Stomach (tissue), 9 donors: ENCODE results near the gene CRTC1. TPM values are rescaled to one million over a fixed set of nuclear protein-coding genes. Genes with fewer than 3 reads are reported as not detected.

ENCODE experiments used
- DNase-seq, 2 donors: peaks; one replicate each; pipeline versions ENCODE4 v3.0.0 to v3.0.0-alpha.2; 2013 to 2019
- H3K27ac ChIP-seq, 5 donors: fragments of 200-600 bp in 4 of 5; sonication (generic) in 4 of 5; one replicate each; pipeline ENCODE4 v1.5.1; 2013 to 2019; ENCODE audit warnings: mild to moderate bottlenecking in 1 of 5, moderate library complexity in 1 of 5
- H3K27me3 ChIP-seq, 3 donors: fragments of 200-600 bp; sonication (generic); one replicate each; pipeline ENCODE4 v1.5.1; 2017 to 2019; ENCODE audit warnings: mixed run types in 1 of 3
- H3K36me3 ChIP-seq, 4 donors: fragments of 200-600 bp; sonication (generic); 1 replicate in 3 of 4; 2 replicates in 1 of 4; pipeline ENCODE4 v1.5.1; 2016 to 2019
- H3K4me1 ChIP-seq, 4 donors: fragments of 200-600 bp; sonication (generic); one replicate each; pipeline ENCODE4 v1.5.1; 2016 to 2019
- H3K4me3 ChIP-seq, 4 donors: fragments of 200-600 bp; sonication (generic) in 3 of 4; one replicate each; pipeline ENCODE4 v1.5.1; 2016 to 2019; ENCODE audit warnings: mild to moderate bottlenecking in 1 of 4
- H3K9me3 ChIP-seq, 4 donors: fragments of 200-600 bp; sonication (generic); one replicate each; pipeline ENCODE4 v1.5.1; 2016 to 2019
- EP300 ChIP-seq: sonication (generic); formaldehyde crosslinking; IDR thresholded peaks from one replicate; pipeline ENCODE4 v1.6.1; 2017; ENCODE audit warnings: antibody characterized with exemption
- POLR2A ChIP-seq, 4 donors: fragments of 450-650 bp; IDR thresholded peaks; one replicate each; pipeline ENCODE4 v1.6.1; 2016; ENCODE audit warnings: antibody characterized with exemption in 4 of 4, control low read depth in 2 of 4, mild to moderate bottlenecking in 1 of 4, moderate library complexity in 1 of 4
- POLR2AphosphoS5 ChIP-seq, 3 donors: sonication (generic); formaldehyde crosslinking; IDR thresholded peaks; one replicate each; pipeline ENCODE4 v1.6.1; 2016; ENCODE audit warnings: antibody characterized with exemption in 3 of 3
- WGBS, 5 donors: extraction: QIAGEN DNeasy Blood & Tissue Kit in 3 of 5; methylation state at CpG; one replicate each; pipeline versions ENCODE4 v1.1.5 to v1.1.7; 2013 to 2018; 5-methylcytosine and 5-hydroxymethylcytosine counted together
- intact Hi-C: fragments of 100-400 bp; cut with DNase I; formaldehyde crosslinking; loops from one replicate; pipeline ENCODE4 v1.15.1; 2023; ENCODE audit warnings: low total_unique reads
- polyA plus RNA-seq, 3 donors: library from polyadenylated mRNA; stranded (reverse); fragments of 200-250 nt; gene quantifications; one replicate each; pipeline ENCODE4 v1.2.3, GENCODE V29; 2013
- total RNA-seq, 5 donors: library from RNA; depleted of rRNA; stranded (reverse); fragments of >200 nt; gene quantifications; one replicate each; pipeline versions ENCODE4 v1.1.0 to v1.2.3, GENCODE V29; 2014 to 2016
- TF ChIP-seq, protein P1 (sequence below), 7 experiments: fragments of 450-650 bp in 4 of 7; fragments of 200-600 bp in 3 of 7; sonication (generic) in 3 of 7; IDR thresholded peaks; one replicate each; pipeline ENCODE4 v1.5.1; 2016 to 2019; ENCODE audit warnings: antibody characterized with exemption in 7 of 7, control low read depth in 2 of 7, mild to moderate bottlenecking in 1 of 7
- donor health status: healthy with polysubstance abuse.
- donor health status: Bipolar disorder and iron deficiency.
- donor health status: healthy.

Gene CRTC1
- total and polyA plus RNA-seq, 8 donors: 4.2 to 28.0 (median 4.6) TPM; not detected in 1

DNA sequence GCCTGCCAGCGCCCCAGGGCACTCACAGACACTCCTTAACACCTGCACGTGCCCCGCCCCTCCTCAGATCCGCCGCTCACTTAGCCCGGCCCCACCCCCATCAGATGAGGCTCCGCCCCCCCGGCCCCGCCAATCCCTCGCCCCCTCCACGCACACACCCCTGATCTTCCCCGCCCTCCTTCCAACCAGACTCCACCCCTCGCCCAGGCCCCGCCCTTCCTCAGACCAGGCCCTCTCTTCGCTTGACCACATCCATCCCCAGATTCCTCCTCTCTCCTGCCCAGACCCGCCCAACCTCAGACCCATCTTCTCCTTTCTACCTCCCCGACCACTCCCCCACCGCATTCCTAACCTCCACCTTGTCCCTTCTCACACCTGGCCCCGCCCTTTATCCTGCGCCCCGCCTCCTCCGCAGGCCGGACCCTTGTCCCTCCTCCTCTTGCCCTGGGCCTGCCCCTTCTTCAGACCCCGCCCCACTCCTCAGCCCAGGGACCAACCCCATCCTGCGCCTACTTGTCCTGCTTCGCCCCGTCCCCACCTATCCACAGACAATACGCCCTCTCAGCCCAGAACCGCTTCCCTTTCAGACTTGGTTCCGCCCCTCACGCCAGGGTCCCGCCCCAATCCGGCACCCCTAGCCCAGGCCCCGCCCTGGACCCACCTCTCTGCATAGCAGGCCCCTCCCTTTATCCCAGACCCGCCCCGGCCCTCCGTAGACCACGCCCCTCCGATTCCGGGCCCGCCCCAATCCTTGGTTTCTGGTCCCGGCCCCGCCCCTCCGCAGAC is 47.1 kb upstream of the CRTC1 start:
- peak overlapping the region; percentile 82 to 92 (median 88) for H3K4me3 ChIP-seq
- TF ChIP-seq EP300 (no peak), POLR2AphosphoS5 (IDR thresholded peaks at IDR 0.05) (no peak), POLR2A (IDR thresholded peaks at IDR 0.05) (no peak)
- TF ChIP-seq, protein P1, sequence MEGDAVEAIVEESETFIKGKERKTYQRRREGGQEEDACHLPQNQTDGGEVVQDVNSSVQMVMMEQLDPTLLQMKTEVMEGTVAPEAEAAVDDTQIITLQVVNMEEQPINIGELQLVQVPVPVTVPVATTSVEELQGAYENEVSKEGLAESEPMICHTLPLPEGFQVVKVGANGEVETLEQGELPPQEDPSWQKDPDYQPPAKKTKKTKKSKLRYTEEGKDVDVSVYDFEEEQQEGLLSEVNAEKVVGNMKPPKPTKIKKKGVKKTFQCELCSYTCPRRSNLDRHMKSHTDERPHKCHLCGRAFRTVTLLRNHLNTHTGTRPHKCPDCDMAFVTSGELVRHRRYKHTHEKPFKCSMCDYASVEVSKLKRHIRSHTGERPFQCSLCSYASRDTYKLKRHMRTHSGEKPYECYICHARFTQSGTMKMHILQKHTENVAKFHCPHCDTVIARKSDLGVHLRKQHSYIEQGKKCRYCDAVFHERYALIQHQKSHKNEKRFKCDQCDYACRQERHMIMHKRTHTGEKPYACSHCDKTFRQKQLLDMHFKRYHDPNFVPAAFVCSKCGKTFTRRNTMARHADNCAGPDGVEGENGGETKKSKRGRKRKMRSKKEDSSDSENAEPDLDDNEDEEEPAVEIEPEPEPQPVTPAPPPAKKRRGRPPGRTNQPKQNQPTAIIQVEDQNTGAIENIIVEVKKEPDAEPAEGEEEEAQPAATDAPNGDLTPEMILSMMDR (IDR thresholded peaks at IDR 0.05): no peak
- H3K27me3 ChIP-seq: no peaks in the 10 kb centered on the region
- intact Hi-C loops: no loop called here
- WGBS, 5 donors: 1 to 2% (median 1%) methylated on average over 38 to 44 of the region's 44 CpGs
- H3K27ac ChIP-seq: peak overlapping the region; percentile 73 to 93 (median 90)
- H3K4me1 ChIP-seq: peaks cover 24 to 50% (median 40%) of the 10 kb centered on the region in 4 donors
- H3K36me3 ChIP-seq: peaks cover 0 to 3% (median 0%) of the 10 kb centered on the region in 4 donors
- peak; percentile 97 to 99 for DNase-seq
- no peaks in the 10 kb centered on the region for H3K9me3 ChIP-seq

DNA sequence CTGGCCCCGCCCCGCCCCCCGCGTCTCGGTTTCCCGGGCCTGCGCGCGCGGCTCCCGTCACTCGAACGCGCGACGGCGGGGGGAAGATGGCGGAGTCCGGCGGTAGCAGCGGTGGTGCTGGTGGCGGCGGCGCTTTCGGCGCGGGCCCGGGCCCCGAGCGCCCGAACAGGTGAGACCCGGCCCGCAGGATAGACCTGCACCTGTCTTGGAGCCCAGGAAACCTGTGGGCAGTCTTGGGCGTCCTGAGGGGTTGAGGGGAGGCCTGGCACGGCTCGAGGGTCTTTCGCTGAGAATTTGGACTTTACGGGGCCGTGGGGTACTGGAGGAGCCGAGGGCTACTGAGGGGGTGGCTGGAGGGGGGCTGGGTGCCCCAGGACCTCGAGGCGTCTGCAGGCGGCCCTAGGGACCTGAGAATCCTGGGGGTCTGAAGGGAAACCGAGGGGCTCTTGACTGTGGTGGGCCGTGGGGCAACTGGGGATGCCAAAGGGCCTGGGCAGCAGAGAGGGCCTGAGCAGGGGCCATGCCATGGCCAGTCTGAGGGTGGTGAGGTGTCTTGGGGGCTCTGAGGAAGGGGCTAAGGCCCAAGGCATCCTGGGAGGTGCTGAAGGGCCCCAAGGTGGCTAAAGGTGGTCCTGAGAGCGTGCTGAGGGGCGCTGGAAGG is 46.4 kb upstream of the CRTC1 start, which contains the start of gene KLHL26:
Gene KLHL26, plus strand, starts transcription at position 60 of the 661 bp plus-strand sequence. Its CDS starts 27 bp downstream, at position 87.
- Histone ChIP-seq H3K4me1 (peaks cover 24 to 50% (median 40%) of the 10 kb centered on the region in 4 donors), H3K27me3 (no peaks in the 10 kb centered on the region), H3K4me3 (peak within 1 kb of the TSS; percentile 82 to 92 (median 88)), H3K27ac (peak within 1 kb of the TSS; percentile 86 to 94 (median 92)), H3K9me3 (no peaks in the 10 kb centered on the region), H3K36me3 (peaks cover 0 to 3% (median 0%) of the 10 kb centered on the region in 4 donors)
- WGBS, 5 donors: 3 to 19% (median 3%) methylated on average over 7 to 47 of the region's 47 CpGs
- DNase-seq: no peak
- TF ChIP-seq EP300: no peak
- TF ChIP-seq POLR2AphosphoS5 (IDR thresholded peaks at IDR 0.05): peak; percentile 69 to 82 (median 73)
- TF ChIP-seq, protein P1 (IDR thresholded peaks at IDR 0.05): no peak
- TF ChIP-seq POLR2A (IDR thresholded peaks at IDR 0.05): peak in 1 of 4 donors; percentile 30
- intact Hi-C loops: no loop called here

DNA sequence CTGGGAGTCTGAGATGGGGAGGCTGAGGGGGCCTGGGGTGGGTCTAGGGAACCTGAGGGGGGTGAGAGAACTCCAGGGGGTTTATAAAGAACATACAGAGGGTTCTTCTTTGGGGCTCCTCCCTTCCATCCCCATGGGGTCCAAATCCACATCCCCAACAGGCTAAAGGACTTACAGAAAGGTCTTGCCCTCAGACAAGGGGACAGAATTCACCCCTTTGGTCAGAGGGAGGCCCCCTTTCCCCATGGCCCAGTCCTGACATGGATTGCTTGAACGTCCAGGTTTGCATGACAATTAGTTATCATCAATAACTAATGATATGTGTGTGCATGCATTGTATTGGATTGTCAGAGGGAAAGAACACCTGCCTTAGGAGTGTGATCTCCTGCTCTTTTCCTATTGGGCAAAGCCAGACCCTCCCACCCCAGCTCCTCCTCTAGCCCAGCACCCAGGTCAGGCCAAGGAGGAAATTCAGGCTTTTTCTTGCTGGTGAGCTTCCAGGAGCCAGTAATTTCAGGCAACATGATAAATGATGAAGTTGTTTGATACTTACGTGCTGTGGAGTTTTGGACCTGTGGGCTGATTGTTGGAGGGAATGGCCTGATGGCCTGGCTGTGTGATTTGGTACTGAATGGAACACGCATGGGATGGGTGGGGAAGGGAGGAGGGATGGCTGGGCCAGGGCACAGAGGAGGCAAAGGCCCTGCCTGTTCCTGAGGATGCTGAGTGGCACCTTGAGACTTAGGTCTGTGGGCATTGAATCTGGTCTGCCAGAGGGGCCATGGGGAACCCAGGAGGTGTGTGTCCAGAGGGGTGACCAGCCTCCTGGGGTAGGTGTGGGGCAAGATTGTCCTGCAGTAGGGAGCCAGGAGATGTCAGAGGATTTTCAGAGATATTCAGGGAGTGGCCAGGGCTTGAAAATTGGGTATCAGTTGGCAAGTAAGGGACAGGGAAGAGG is 45.5 kb upstream of the CRTC1 start:
- no peaks in the 10 kb centered on the region for H3K9me3 ChIP-seq
- intact Hi-C loops: no loop called here
- H3K36me3 ChIP-seq: peaks cover 0 to 3% (median 0%) of the 10 kb centered on the region in 4 donors
- H3K4me3 ChIP-seq: peak overlapping the region; percentile 82 to 92 (median 88)
- H3K4me1 ChIP-seq: peaks cover 24 to 50% (median 40%) of the 10 kb centered on the region in 4 donors
- H3K27ac ChIP-seq: peak overlapping the region; percentile 86 to 94 (median 92)
- WGBS, 5 donors: 6 to 21% (median 11%) methylated on average over 3 of the region's 3 CpGs
- no peak for TF ChIP-seq POLR2A (IDR thresholded peaks at IDR 0.05)
- TF ChIP-seq EP300: no peak
- TF ChIP-seq, protein P1 (IDR thresholded peaks at IDR 0.05): no peak
- no peak for TF ChIP-seq POLR2AphosphoS5 (IDR thresholded peaks at IDR 0.05)
- DNase-seq: peak; percentile 73 to 84
- no peaks in the 10 kb centered on the region for H3K27me3 ChIP-seq
